Measurements from ENCODE around the gene ARPC1A. TPM values are rescaled to one million over a fixed set of nuclear protein-coding genes. Genes with fewer than 3 reads are reported as not detected.

ARPC1A gene
- total RNA-seq, 1 donor from 2014 or later, result 143 TPM

DNA sequence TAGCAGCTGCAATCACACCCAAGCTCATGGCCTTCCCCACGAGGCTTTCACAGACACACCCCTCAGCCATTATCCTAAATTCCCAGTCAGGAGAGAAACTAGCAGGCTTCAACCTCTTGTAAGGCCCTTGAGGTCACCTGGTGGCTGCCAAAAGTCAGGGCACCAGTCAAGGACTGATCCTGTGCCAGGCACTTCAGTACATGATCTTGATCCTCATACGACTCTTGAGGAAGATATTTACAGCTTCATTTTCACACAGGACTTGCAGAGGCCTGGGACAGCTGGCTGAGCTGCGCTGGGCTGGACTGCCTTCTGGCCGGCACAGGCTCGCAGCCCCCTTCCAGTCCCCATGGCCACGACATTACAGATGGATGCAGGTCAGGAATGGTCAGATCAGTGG lies 73.9 kb downstream of the ARPC1A start:
- peaks cover 17% of the 10 kb centered on the region for H3F3A ChIP-seq (ENCODE audit: low read depth)
- H3K27me3 ChIP-seq, result no peaks in the 10 kb centered on the region
- peaks cover 9% of the 10 kb centered on the region for H3K79me2 ChIP-seq (ENCODE audit: low read depth)
- H3K27ac ChIP-seq, result no peak overlapping the region
- H3K4me1 Mint-ChIP-seq, result no peaks in the 10 kb centered on the region
- TF ChIP-seq EZH2 (IDR thresholded peaks at IDR 0.05) (no peak), EZH2phosphoT487 (IDR thresholded peaks at IDR 0.05) (no peak)
- TF ChIP-seq, protein P1, sequence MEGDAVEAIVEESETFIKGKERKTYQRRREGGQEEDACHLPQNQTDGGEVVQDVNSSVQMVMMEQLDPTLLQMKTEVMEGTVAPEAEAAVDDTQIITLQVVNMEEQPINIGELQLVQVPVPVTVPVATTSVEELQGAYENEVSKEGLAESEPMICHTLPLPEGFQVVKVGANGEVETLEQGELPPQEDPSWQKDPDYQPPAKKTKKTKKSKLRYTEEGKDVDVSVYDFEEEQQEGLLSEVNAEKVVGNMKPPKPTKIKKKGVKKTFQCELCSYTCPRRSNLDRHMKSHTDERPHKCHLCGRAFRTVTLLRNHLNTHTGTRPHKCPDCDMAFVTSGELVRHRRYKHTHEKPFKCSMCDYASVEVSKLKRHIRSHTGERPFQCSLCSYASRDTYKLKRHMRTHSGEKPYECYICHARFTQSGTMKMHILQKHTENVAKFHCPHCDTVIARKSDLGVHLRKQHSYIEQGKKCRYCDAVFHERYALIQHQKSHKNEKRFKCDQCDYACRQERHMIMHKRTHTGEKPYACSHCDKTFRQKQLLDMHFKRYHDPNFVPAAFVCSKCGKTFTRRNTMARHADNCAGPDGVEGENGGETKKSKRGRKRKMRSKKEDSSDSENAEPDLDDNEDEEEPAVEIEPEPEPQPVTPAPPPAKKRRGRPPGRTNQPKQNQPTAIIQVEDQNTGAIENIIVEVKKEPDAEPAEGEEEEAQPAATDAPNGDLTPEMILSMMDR (IDR thresholded peaks at IDR 0.05), result no peak
- no peaks in the 10 kb centered on the region for H3K4me1 ChIP-seq
- peaks cover 30% of the 10 kb centered on the region for H3K36me3 Mint-ChIP-seq
- H3K4me2 ChIP-seq, result no peak overlapping the region
- H3K9ac ChIP-seq, result no peak overlapping the region
- H3K27ac Mint-ChIP-seq, result no peak overlapping the region
- no peak overlapping the region for H2AFZ ChIP-seq (replicated peaks)
- no peaks in the 10 kb centered on the region for H3K9me3 ChIP-seq (ENCODE audit: low read depth)
- H3K9me3 Mint-ChIP-seq, result no peaks in the 10 kb centered on the region
- DNase-seq (ENCODE audit: low spot score), result no peak
- no peaks in the 10 kb centered on the region for H3K36me3 ChIP-seq
- peaks cover 37% of the 10 kb centered on the region for H4K20me1 ChIP-seq (ENCODE audit: low read depth)
- H3K27me3 Mint-ChIP-seq (ENCODE audit: insufficient read depth, low read depth), result peaks cover 2% of the 10 kb centered on the region
- no peak overlapping the region for H3K4me3 ChIP-seq
- H3K4me3 Mint-ChIP-seq, result no peak overlapping the region

DNA sequence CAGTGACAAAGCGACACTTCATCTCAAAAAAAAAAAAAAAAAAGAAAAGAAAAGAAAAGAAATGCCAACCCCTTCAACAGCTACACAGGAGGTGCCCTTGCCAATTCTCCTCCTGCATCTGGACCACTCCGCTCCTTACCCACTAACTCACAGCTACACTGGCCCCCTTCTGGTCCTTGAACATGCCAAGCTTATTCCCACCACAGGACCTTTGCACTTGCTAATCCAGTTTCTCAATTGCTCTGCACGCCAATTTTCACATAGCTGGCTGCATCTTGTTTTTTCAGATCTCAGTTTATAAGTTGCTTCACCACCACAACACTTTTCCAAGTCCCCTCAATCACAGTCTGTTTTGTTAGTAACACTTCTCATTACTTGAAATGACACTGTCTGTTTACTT lies 77.2 kb downstream of the ARPC1A start:
- peaks cover 29% of the 10 kb centered on the region for H3K36me3 Mint-ChIP-seq
- H3K79me2 ChIP-seq (ENCODE audit: low read depth), result peaks cover 41% of the 10 kb centered on the region
- TF ChIP-seq, protein P1 (IDR thresholded peaks at IDR 0.05), result no peak
- TF ChIP-seq EZH2 (IDR thresholded peaks at IDR 0.05) (no peak), EZH2phosphoT487 (IDR thresholded peaks at IDR 0.05) (no peak)

DNA sequence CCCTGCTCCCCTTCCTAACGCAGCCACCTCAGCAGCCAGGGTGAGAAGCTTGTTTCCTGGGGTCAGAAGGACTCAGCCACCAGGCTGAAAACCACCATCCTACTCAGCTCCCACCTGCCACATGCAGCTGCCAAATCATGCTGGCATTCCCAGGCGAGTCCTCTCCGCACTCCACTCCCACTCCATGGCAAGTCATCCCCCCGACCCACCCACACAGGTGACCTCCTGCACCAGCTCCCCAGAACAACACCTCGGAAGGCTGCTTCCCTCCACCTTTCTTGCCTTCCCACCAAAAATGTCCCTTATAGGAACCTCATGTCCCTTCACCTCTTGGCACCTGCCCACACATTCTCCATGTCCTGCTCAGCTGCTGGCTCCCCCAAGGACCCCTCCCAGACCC lies 78.1 kb downstream of the ARPC1A start:
- peaks cover 21% of the 10 kb centered on the region for H3K36me3 Mint-ChIP-seq
- Histone ChIP-seq H3K9me3 (ENCODE audit: low read depth) (no peaks in the 10 kb centered on the region), H4K20me1 (ENCODE audit: low read depth) (peaks cover 59% of the 10 kb centered on the region), H3K36me3 (no peaks in the 10 kb centered on the region), H3K27me3 (no peaks in the 10 kb centered on the region), H3F3A (ENCODE audit: low read depth) (no peaks in the 10 kb centered on the region), H3K9ac (no peak overlapping the region), H3K4me3 (no peak overlapping the region), H3K79me2 (ENCODE audit: low read depth) (peaks cover 46% of the 10 kb centered on the region), H3K4me2 (no peak overlapping the region), H3K27ac (no peak overlapping the region), H3K4me1 (peaks cover 10% of the 10 kb centered on the region), H2AFZ (replicated peaks) (no peak overlapping the region)
- TF ChIP-seq, protein P1 (IDR thresholded peaks at IDR 0.05), result no peak
- TF ChIP-seq EZH2 (IDR thresholded peaks at IDR 0.05), result no peak
- no peak for TF ChIP-seq EZH2phosphoT487 (IDR thresholded peaks at IDR 0.05)
- no peak overlapping the region for H3K27ac Mint-ChIP-seq
- H3K4me1 Mint-ChIP-seq, result peaks cover 14% of the 10 kb centered on the region
- peaks cover 4% of the 10 kb centered on the region for H3K27me3 Mint-ChIP-seq (ENCODE audit: insufficient read depth, low read depth)
- H3K9me3 Mint-ChIP-seq, result no peaks in the 10 kb centered on the region
- no peak for DNase-seq (ENCODE audit: low spot score)
- no peak overlapping the region for H3K4me3 Mint-ChIP-seq

More for the DNA sequence above, 77.2 kb downstream of the ARPC1A start:
- H3F3A ChIP-seq (ENCODE audit: low read depth), result no peaks in the 10 kb centered on the region
- H3K9me3 ChIP-seq (ENCODE audit: low read depth), result no peaks in the 10 kb centered on the region
- no peak overlapping the region for H3K9ac ChIP-seq
- no peak overlapping the region for H3K27ac Mint-ChIP-seq
- peaks cover 10% of the 10 kb centered on the region for H3K4me1 ChIP-seq
- no peak overlapping the region for H2AFZ ChIP-seq (replicated peaks)
- no peaks in the 10 kb centered on the region for H3K9me3 Mint-ChIP-seq
- H3K4me3 ChIP-seq, result no peak overlapping the region
- peaks cover 14% of the 10 kb centered on the region for H3K4me1 Mint-ChIP-seq
- no peak overlapping the region for H3K4me2 ChIP-seq
- peaks cover 59% of the 10 kb centered on the region for H4K20me1 ChIP-seq (ENCODE audit: low read depth)
- peaks cover 2% of the 10 kb centered on the region for H3K27me3 Mint-ChIP-seq (ENCODE audit: insufficient read depth, low read depth)
- H3K27me3 ChIP-seq, result no peaks in the 10 kb centered on the region
- DNase-seq (ENCODE audit: low spot score), result no peak
- no peaks in the 10 kb centered on the region for H3K36me3 ChIP-seq
- H3K4me3 Mint-ChIP-seq, result no peak overlapping the region
- H3K27ac ChIP-seq, result no peak overlapping the region
